NCI-H2171 (cell line): ENCODE data around the gene GABARAPL2.
A peak's percentile ranks its signal among the peaks of the same experiment; 100 is the strongest.

Experiments
- DNase-seq: peaks from one replicate; lab custom pipeline; 2025; lab: John Stamatoyannopoulos, UW

Gene GABARAPL2

GRCh38 chr16:75555213-75555706 lies 10.9 kb upstream of the GABARAPL2 start:
- peak; percentile 68 for DNase-seq

- peak; percentile 93 for DNase-seq
Measured at GRCh38 chr16:75555707-75556430, 10.3 kb upstream of the GABARAPL2 start, which contains the start of gene TMEM231. Gene TMEM231, minus strand, starts transcription at chr16:75556252. Its CDS starts 43 bp downstream, at chr16:75556209.

GRCh38 chr16:75556431-75556950 lies 9.7 kb upstream of the GABARAPL2 start:
- DNase-seq: no peak

GRCh38 chr16:75558846-75559401 lies 7.3 kb upstream of the GABARAPL2 start:
- DNase-seq: no peak

GRCh38 chr16:75559564-75560372 lies 6.4 kb upstream of the GABARAPL2 start:
- DNase-seq: no peak

- DNase-seq: no peak
Measured at GRCh38 chr16:75565640-75566039, 539 bp upstream of the GABARAPL2 start.

- no peak for DNase-seq
Measured at GRCh38 chr16:75566758-75567255, 628 bp downstream of the GABARAPL2 start.

- DNase-seq: no peak
Measured at GRCh38 chr16:75567911-75568310, 1.7 kb downstream of the GABARAPL2 start.

GRCh38 chr16:75570396-75571065 lies 4.4 kb downstream of the GABARAPL2 start:
- DNase-seq: no peak

GRCh38 chr16:75572864-75573542 lies 6.8 kb downstream of the GABARAPL2 start:
- DNase-seq: no peak

GRCh38 chr16:75573955-75574354 lies 7.8 kb downstream of the GABARAPL2 start:
- no peak for DNase-seq

GRCh38 chr16:75575958-75576357 lies 9.8 kb downstream of the GABARAPL2 start:
- no peak for DNase-seq

- DNase-seq: no peak
Measured at GRCh38 chr16:75576384-75576811, 10.2 kb downstream of the GABARAPL2 start.

GRCh38 chr16:75578212-75578611 lies 12.0 kb downstream of the GABARAPL2 start:
- DNase-seq: no peak

GRCh38 chr16:75578725-75579124 lies 12.5 kb downstream of the GABARAPL2 start:
- DNase-seq: no peak

- DNase-seq: no peak
Measured at GRCh38 chr16:75579281-75579834, 13.2 kb downstream of the GABARAPL2 start.

GRCh38 chr16:75584108-75584507 lies 17.9 kb downstream of the GABARAPL2 start:
- no peak for DNase-seq

GRCh38 chr16:75588716-75589115 lies 22.5 kb downstream of the GABARAPL2 start:
- DNase-seq: no peak

GRCh38 chr16:75589306-75589705 lies 23.1 kb downstream of the GABARAPL2 start:
- no peak for DNase-seq

GRCh38 chr16:75590920-75591843 lies 25.0 kb downstream of the GABARAPL2 start:
- DNase-seq: no peak
